Memory B cell (primary cell): ENCODE measurements around the gene PPP4R3B.
A peak's percentile ranks its signal among the peaks of the same experiment; 100 is the strongest.
"Not testable (repeated sequence)": the region's sequence is repeated elsewhere in the genome, so short reads cannot be mapped to it uniquely, and the experiment has no call there.

ENCODE experiments used
- ATAC-seq: fragments of 150-1000 bp; cut with Tn5 transposase; 2 replicates; pipeline ENCODE4 v1.10.0; 2021; ENCODE audit warnings: low read depth, mild to moderate bottlenecking, moderate library complexity
- DNase-seq, 2 donors: peaks; one replicate each; pipeline ENCODE4 v3.0.0; 2022; ENCODE audit warnings: low spot score in 2 of 2
- H3K27ac Mint-ChIP-seq: one replicate; pipeline ENCODE4 v1.8.0; 2022; ENCODE audit warnings: mild to moderate bottlenecking, moderate library complexity, mixed read lengths
- H3K27me3 Mint-ChIP-seq: one replicate; pipeline ENCODE4 v1.8.0; 2022; ENCODE audit warnings: mixed read lengths
- H3K36me3 Mint-ChIP-seq: one replicate; pipeline ENCODE4 v1.8.0; 2022; ENCODE audit warnings: mild to moderate bottlenecking, mixed read lengths
- H3K4me1 Mint-ChIP-seq: one replicate; pipeline ENCODE4 v1.8.0; 2022; ENCODE audit warnings: mixed read lengths
- H3K4me3 Mint-ChIP-seq: one replicate; pipeline ENCODE4 v1.8.0; 2022; ENCODE audit warnings: mild to moderate bottlenecking, moderate library complexity, mixed read lengths
- H3K9me3 Mint-ChIP-seq: one replicate; pipeline ENCODE4 v1.8.0; 2022; ENCODE audit warnings: mixed read lengths

PPP4R3B gene

DNA sequence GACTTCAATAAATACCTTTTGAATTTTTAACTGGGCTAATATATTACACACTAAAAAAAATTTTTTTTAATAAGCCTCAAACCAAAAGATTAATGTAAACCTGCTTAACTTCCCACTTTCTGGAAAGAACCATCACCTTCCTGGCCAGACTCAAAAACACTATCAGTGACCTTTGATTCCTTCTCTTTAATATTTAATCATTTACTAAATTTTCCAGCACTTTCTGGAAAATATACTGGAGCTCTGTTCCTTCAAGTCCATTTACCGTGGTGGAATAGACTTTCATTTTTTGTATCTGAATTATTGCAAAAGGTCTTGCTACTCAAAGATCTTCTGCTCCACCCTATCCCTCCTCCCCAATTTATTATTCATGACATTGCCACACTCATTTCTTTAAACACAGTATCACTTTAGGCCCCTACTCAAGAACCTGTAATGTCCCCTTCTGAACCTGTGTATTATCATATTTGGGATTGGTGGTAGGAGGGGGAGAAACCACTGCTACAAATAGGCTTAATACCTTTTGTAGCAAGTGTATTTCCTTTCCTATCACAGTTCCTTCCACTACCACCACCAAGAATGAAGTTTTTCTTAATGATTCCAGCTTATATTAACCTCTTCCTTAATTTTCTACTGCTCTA, 7.4 kb downstream of the PPP4R3B start:
- H3K27ac Mint-ChIP-seq = peak overlapping the region; percentile 48
- H3K4me3 Mint-ChIP-seq = no peak overlapping the region
- H3K9me3 Mint-ChIP-seq = no peaks in the 10 kb centered on the region
- DNase-seq (no peak), ATAC-seq (no peak)
- peaks cover 17% of the 10 kb centered on the region for H3K4me1 Mint-ChIP-seq
- no peaks in the 10 kb centered on the region for H3K27me3 Mint-ChIP-seq
- H3K36me3 Mint-ChIP-seq = peaks cover 16% of the 10 kb centered on the region

DNA sequence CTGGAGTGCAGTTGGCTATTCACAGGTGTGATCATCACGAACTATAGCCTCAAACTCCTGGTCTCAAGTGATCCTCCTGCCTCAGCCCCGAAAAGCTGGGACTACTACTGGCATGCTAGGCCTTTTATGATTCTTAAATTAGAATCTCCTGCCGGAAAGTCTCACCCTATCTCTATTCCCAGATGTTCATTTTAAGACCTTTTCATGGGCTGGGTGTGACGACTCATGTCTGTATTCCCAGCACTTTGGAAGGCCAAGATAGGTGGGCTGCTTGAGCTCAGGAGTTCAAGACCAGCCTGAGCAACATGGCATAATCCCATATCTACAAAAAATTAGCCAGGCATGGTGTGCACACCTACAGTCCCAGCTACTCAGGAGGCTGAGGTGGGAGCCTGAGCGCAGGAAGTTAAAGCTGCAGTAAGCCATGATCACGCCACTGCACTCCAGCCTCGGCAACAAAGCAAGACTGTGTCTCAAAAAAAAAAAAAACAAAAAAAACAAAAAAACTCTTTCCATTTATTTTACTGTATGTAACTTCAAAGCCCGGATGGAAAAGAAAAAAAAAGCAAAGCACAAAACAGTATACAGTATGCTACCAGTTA, 8.1 kb downstream of the PPP4R3B start:
- ATAC-seq = no peak
- Mint-ChIP-seq H3K4me1 (peaks cover 18% of the 10 kb centered on the region), H3K4me3 (no peak overlapping the region), H3K27me3 (no peaks in the 10 kb centered on the region), H3K36me3 (peaks cover 14% of the 10 kb centered on the region), H3K9me3 (no peaks in the 10 kb centered on the region), H3K27ac (peak overlapping the region; percentile 48)
- DNase-seq = no peak

DNA sequence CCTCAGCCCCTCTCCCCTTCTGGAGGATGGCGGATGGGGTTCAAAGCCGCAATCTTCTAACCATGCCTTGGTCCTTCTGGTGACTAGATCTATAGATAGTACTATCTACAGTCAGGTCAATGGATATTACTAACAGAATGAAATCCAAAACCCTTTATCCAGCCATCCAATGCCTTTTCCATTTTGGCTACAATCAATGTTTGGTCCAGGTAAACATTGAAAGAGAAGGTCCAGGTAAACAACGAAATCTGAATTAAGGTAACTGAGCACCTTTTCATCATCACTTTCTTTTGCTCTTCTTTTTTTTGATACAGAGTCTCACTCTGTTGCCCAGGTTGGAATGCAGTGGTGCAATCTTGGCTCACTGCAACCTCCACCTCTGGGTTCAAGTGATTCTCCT, 9.7 kb downstream of the PPP4R3B start:
- Mint-ChIP-seq H3K4me3 (no peak overlapping the region), H3K4me1 (peaks cover 17% of the 10 kb centered on the region)

DNA sequence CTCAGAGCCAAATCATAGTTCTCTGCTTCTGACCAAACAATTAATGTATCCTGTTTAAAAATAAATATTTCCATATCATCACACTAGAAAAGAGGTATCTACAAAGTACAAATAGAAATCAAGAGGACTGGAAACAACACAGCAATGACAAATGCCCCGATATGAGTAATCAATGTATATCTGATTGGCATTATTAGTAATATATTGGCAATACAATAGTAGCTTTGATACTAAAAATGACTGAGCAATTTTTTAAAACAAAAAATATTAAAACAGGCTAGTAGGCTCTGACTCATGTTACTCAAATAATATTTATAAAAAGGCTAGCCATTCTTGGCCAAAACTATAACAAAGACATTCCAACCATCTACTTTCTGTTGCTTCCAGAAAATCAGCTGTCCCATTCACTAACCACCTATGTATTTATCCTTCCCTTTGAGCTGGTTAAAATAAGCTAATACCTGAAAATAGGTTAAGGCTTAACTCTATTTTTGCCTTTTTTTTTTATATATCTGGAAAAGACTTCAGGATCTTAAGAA, 13.3 kb downstream of the PPP4R3B start:
- Mint-ChIP-seq H3K27me3 (no peaks in the 10 kb centered on the region), H3K4me1 (peaks cover 21% of the 10 kb centered on the region), H3K9me3 (no peaks in the 10 kb centered on the region), H3K4me3 (no peak overlapping the region), H3K27ac (no peak overlapping the region), H3K36me3 (peaks cover 14% of the 10 kb centered on the region)
- ATAC-seq (no peak), DNase-seq (no peak)

More for the DNA sequence above, 9.7 kb downstream of the PPP4R3B start:
- Mint-ChIP-seq H3K27ac (no peak overlapping the region), H3K9me3 (no peaks in the 10 kb centered on the region), H3K27me3 (no peaks in the 10 kb centered on the region), H3K36me3 (peaks cover 12% of the 10 kb centered on the region)
- no peak for DNase-seq
- ATAC-seq = no peak

DNA sequence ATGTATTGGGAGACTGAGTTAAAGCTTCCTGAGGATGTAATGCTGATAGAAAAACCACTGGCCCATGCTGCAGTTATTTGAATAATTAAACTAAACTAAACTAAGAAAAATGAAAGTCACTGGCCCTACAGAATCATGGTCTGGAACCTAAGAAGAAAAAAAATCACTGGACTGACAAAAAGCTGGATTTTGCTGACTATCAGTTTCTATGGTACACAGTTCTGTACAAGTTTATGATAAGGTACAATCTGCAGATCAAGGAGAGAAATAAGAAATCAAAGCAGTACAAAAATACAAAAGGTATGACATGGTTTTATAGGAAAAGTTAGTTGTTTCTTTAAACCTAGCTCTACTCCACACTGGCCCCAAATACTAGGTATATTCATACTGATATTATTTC, 15.6 kb downstream of the PPP4R3B start:
- ATAC-seq = no peak
- H3K4me3 Mint-ChIP-seq = no peak overlapping the region
- no peaks in the 10 kb centered on the region for H3K9me3 Mint-ChIP-seq
- H3K4me1 Mint-ChIP-seq = peaks cover 14% of the 10 kb centered on the region
- peaks cover 14% of the 10 kb centered on the region for H3K36me3 Mint-ChIP-seq
- H3K27me3 Mint-ChIP-seq = no peaks in the 10 kb centered on the region
- DNase-seq = no peak
- no peak overlapping the region for H3K27ac Mint-ChIP-seq

DNA sequence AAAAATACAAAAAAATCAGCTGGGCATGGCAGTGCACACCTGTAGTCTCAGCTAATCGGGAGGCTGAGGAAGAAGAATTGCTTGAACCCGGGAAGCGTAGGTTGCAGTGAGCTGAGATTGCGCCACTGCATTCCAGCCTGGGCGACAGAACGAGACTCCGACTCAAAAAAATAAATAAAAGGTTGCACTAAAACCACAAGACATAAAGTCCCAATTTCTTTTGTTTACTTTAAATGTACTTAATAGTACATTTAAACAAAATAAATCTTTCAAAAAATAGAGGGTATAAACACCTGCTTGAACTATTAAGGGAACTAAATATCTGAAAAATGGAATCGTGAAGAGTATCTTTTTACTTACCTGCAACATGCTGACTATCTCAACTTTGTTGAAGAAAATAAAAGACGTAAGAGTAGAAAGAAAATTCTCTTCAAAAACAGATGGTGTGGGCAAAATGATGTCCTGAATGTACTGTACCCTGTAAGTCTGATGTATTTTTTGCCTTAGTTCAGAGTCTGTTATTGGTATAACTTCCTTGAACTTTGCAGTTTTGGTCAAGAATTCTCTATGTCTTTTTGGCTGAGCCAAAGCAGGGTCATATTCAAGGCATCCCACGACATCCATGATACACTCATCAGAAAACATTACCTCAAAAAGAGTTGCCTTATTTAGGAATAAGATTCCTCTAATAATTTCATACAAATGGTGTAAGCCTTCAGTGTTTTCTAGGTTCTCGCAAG, 19.2 kb downstream of the PPP4R3B start:
- DNase-seq (no peak), ATAC-seq (no peak)
- Mint-ChIP-seq H3K27me3 (no peaks in the 10 kb centered on the region), H3K4me1 (peaks cover 13% of the 10 kb centered on the region), H3K9me3 (no peaks in the 10 kb centered on the region), H3K36me3 (peaks cover 17% of the 10 kb centered on the region), H3K27ac (no peak overlapping the region), H3K4me3 (no peak overlapping the region)

DNA sequence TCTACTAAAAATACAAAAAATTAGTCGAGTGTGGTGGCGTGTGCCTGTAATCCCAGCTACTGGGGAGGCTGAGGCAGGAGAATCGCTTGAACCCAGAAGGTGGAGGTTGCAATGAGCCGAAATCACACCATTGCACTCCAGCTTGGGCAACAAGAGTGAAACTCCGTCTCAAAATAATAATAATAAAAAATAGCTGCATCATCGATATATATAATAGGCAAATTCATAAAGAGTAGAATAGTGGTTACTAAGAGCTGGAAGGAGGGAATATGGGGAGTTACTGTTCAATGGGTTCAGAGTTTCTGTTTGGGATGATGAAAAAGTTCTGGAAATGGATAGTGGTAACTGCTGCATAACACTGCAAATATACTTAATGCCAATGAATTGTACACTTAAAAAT, 20.6 kb downstream of the PPP4R3B start:
- DNase-seq, H3K4me1 Mint-ChIP-seq, ATAC-seq, H3K9me3 Mint-ChIP-seq, H3K4me3 Mint-ChIP-seq, H3K27me3 Mint-ChIP-seq, H3K27ac Mint-ChIP-seq: not testable (repeated sequence)
- H3K36me3 Mint-ChIP-seq = peaks cover 17% of the 10 kb centered on the region

DNA sequence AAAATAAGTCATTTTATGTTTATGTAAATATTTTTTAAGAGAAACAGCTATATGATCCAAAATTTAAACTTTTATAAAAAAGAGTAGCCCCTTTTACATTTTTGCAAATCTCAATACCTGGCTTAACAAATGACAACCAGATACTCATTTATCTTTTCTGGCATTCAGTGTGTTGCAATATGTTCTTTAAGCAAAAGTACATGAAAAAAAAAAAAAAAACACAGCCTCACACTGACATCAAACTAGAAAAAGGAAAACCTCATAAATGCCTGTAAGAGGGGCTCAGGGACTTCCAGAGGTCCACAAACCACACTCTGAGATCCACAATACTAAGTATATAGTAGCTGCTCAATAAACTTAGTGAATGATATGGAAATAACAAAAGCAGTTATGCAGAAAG, 21.9 kb downstream of the PPP4R3B start:
- ATAC-seq = no peak
- no peak for DNase-seq
- Mint-ChIP-seq H3K27ac (no peak overlapping the region), H3K4me1 (peaks cover 9% of the 10 kb centered on the region), H3K9me3 (no peaks in the 10 kb centered on the region), H3K27me3 (no peaks in the 10 kb centered on the region), H3K36me3 (peaks cover 19% of the 10 kb centered on the region), H3K4me3 (no peak overlapping the region)

DNA sequence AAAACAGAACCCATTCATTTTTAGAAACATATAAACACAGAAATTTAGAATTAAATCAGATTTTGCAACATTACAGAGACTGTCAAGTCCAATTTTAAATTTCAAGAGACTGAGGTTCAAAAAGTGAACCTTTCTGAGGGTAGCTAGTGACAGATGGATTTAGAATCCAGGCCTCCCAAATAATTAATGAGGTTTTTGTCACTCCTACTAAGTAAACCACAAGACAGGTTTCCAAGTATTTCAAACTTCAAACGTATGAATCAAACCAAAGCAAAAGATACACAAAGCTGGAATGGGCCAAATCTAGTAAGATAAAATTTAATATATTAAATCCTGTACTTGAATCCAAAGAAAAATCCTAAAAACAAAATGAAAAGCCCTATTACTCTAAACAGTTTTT, 25.3 kb downstream of the PPP4R3B start:
- Mint-ChIP-seq H3K9me3 (no peaks in the 10 kb centered on the region), H3K4me1 (peaks cover 3% of the 10 kb centered on the region), H3K27ac (no peak overlapping the region), H3K4me3 (no peak overlapping the region), H3K36me3 (peaks cover 13% of the 10 kb centered on the region), H3K27me3 (no peaks in the 10 kb centered on the region)
- no peak for DNase-seq
- ATAC-seq = no peak

DNA sequence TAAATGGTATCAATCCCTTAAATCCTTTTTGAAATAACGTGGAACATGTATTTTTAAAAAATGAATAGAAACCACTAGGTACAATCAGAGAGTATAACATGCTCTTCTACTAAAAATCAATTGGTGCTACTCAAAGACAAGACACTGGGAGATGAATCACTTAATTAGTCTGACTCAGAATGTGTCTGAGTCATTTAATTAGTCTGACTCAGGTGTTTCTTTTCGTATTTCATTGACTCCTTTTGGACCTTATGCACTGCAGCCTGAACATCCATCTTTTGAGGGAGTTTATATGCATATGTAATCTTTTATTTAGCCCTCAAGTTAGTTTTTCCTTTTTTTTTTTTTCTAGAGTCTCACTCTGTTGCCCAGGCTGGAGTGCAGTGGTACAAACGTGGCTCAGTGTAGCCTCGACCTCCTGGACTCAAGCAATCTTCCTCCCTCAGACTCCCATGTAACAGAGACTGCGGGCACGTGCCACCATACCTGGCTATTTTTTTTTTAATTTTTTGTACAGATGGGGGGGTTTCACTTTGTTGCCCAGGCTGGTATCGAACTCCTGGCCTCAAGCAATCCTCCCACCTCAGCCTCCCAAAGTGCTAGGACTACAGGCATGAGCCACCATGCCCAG, 26.5 kb downstream of the PPP4R3B start:
- Mint-ChIP-seq H3K4me1 (peaks cover 3% of the 10 kb centered on the region), H3K27ac (no peak overlapping the region), H3K36me3 (peaks cover 10% of the 10 kb centered on the region), H3K9me3 (no peaks in the 10 kb centered on the region), H3K4me3 (no peak overlapping the region), H3K27me3 (no peaks in the 10 kb centered on the region)
- no peak for DNase-seq
- ATAC-seq = no peak

DNA sequence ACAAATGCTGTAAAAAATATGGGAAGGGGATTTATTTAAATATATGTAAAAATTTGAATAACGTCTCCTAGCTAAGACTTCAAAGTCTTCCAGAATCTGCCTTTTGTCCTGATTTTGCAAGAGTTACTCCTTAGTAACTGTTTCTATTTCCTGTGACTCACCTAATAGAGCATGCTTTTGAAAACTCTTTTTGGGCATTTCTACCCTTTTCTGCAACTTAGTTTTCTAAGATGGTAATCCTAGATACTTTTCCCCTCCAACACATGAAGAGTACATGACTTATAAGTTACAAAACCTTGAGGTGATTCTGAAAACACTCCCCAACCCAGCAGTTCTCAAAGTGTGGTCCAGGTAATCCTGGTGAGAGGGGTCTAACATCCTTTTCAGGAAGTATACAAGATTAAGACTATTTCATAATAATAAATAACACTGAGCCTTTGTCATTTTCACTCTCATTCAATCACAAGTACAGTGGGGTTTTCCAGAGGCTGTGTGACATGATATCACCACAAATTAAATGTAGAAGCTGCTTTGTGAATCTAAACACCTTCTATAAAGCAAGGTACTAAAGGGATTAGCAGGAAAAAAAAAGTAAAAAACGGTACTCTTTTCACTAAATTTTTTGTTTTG, 31.9 kb downstream of the PPP4R3B start:
- H3K27me3 Mint-ChIP-seq = no peaks in the 10 kb centered on the region
- ATAC-seq = no peak
- no peak overlapping the region for H3K4me3 Mint-ChIP-seq
- no peaks in the 10 kb centered on the region for H3K4me1 Mint-ChIP-seq
- no peak for DNase-seq
- no peaks in the 10 kb centered on the region for H3K9me3 Mint-ChIP-seq
- H3K36me3 Mint-ChIP-seq = peaks cover 17% of the 10 kb centered on the region
- no peak overlapping the region for H3K27ac Mint-ChIP-seq

DNA sequence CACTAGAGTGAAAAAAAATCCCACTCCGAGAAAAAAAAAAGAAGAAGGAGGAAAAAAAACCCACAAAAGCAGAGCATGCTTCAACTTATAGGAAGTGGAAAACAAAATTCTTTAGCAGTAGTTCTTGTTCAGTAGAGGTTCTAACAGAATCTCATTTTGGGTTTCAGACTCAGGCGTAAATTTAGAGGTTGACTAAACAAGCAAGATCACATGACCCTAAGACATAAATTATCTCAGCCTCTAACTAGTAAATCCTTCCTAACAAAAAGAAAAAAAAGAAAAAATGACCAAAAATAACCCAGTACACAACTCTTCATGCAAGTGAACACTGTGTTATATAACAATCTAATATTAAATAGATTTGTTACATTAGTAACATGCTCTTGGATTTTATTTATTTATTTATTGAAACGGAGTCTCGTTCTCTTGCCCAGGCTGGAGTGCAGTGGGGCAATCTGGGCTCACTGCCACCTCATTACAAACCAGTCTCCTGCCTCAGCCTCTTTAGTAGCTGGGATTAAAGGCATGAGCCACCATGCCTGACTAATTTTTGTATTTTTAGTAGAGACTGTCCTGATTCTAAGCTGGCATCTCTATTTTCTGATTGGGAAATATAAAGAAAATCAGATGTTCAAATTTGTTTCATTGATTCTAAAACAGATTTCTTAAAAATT, 35.4 kb downstream of the PPP4R3B start:
- Mint-ChIP-seq H3K36me3 (peaks cover 20% of the 10 kb centered on the region), H3K4me3 (no peak overlapping the region), H3K4me1 (no peaks in the 10 kb centered on the region), H3K27me3 (no peaks in the 10 kb centered on the region), H3K27ac (peak overlapping the region; percentile 86), H3K9me3 (no peaks in the 10 kb centered on the region)
- no peak for ATAC-seq
- DNase-seq = no peak

DNA sequence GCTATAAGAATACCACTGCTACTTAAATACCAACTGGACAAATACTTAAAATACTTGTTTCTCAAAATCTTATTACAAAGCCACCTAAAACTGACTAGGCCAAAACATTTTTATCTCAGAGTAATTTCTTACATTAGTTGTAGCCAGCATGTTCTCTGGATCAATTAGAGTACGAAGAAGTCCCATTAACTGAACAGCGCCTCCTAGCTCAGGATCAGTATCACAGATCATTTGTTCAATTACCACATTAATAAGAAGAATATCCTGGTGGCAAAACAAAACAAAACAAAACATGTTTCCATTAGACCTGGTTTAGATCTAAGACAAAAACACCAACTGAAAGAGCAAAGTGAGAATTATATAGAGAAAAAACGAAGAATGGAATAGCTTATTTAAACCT, 36.0 kb downstream of the PPP4R3B start:
- ATAC-seq = no peak
- H3K4me3 Mint-ChIP-seq = no peak overlapping the region

More for the DNA sequence above, 36.0 kb downstream of the PPP4R3B start:
- no peaks in the 10 kb centered on the region for H3K9me3 Mint-ChIP-seq
- no peaks in the 10 kb centered on the region for H3K4me1 Mint-ChIP-seq
- peaks cover 20% of the 10 kb centered on the region for H3K36me3 Mint-ChIP-seq
- H3K27ac Mint-ChIP-seq = peak overlapping the region; percentile 86
- H3K27me3 Mint-ChIP-seq = no peaks in the 10 kb centered on the region
- no peak for DNase-seq
